Measurements from ENCODE around the gene NTM. TPM values are rescaled to one million over a fixed set of nuclear protein-coding genes. Genes with fewer than 3 reads are reported as not detected.

The NTM gene
- total RNA-seq, 4 donors from 2014 or later, result 0.78 to 1.1 (median 0.88) TPM; not detected in 1

DNA sequence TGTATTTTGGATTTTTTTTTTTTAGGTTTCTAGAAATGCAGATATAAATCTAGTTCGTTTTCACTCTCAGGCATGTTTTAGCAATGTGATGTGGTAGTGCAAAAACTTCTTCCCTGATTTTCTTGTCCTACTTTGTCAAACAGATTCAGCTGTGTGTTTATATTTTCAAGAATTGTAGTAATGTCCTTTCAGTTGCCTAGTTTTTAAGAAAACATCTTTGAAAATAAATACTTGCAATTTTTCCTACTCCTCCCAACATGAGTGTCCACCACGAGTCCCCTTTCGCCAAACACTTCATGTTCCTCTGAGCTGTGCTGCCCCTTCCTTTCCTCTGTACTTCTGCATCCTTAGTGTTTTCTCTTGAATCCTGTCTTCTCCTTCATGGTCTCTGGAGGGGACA, 686.9 kb downstream of the NTM start:
- Histone ChIP-seq H3K36me3 (no peaks in the 10 kb centered on the region), H3K4me1 (no peaks in the 10 kb centered on the region), H3K27ac (no peak overlapping the region), H3K4me3 (replicated peaks in 1 of 3) (no peak overlapping the region), H3K27me3 (no peaks in the 10 kb centered on the region), H3K9me3 (no peaks in the 10 kb centered on the region)
- no peak for DNase-seq
- no peak for TF ChIP-seq POLR2A (IDR thresholded peaks at IDR 0.05)
- TF ChIP-seq, protein P1, sequence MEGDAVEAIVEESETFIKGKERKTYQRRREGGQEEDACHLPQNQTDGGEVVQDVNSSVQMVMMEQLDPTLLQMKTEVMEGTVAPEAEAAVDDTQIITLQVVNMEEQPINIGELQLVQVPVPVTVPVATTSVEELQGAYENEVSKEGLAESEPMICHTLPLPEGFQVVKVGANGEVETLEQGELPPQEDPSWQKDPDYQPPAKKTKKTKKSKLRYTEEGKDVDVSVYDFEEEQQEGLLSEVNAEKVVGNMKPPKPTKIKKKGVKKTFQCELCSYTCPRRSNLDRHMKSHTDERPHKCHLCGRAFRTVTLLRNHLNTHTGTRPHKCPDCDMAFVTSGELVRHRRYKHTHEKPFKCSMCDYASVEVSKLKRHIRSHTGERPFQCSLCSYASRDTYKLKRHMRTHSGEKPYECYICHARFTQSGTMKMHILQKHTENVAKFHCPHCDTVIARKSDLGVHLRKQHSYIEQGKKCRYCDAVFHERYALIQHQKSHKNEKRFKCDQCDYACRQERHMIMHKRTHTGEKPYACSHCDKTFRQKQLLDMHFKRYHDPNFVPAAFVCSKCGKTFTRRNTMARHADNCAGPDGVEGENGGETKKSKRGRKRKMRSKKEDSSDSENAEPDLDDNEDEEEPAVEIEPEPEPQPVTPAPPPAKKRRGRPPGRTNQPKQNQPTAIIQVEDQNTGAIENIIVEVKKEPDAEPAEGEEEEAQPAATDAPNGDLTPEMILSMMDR (IDR thresholded peaks at IDR 0.05), result no peak
- 60 to 66% methylated on average over 3 of the region's 3 CpGs for WGBS, 2 donors
- intact Hi-C loops (cut with DNase I), result no loop called here

DNA sequence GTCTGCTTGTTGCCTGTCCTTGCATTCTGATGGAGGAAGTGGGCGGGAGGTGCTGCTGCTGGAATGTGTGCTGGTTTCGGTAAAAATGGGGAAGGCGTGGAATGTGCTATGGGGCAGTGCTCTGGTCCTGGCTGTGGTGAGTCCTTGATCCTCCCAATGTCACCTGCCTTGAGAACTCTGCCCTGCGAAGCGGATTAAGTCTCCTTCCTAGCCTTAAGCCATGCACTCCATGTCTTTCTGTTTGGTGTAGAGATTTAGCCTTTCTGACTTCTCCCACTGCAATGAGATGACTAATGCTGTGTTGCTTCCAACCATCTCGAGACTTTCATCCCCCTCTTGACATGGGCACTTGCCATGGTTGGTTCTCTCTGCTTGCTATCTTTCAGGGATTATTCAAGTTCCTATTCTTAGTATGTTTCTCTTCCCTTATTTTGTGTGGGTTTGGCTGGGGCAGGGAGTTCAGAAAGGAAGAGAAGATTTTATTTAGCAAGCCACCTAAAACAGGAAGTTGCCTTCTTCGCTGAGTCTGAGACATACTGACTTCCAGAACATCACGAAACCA, 687.9 kb downstream of the NTM start:
- no peak overlapping the region for H3K27ac ChIP-seq
- no peak overlapping the region for H3K4me3 ChIP-seq (replicated peaks in 1 of 3)
- H3K36me3 ChIP-seq, result no peaks in the 10 kb centered on the region
- no peaks in the 10 kb centered on the region for H3K4me1 ChIP-seq
- no peaks in the 10 kb centered on the region for H3K9me3 ChIP-seq
- no peak for DNase-seq
- no peaks in the 10 kb centered on the region for H3K27me3 ChIP-seq
- 78% methylated on average over 8 of the region's 8 CpGs for WGBS, 2 donors
- no peak for TF ChIP-seq POLR2A (IDR thresholded peaks at IDR 0.05)
- TF ChIP-seq, protein P1 (IDR thresholded peaks at IDR 0.05), result no peak
- intact Hi-C loops (cut with DNase I), result no loop called here

DNA sequence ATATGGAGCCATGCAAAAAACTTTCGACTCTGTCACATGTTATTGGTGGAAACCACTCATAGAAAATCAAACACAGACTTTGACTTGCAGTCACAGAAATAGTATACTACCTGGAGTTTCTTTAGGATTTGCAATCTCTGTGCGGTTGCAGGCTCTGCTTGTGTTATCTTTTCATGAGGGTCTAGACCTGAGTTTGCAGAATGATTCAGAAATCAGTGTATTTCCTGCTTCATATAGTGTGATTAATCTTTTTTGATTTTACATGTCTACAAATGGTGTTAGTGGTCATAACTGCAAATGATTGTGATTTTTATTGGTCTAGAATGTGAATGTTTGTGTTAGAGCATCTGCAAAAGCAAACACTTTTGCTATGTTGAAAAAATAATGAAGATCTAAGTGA, 690.2 kb downstream of the NTM start:
- H3K27ac ChIP-seq, result no peak overlapping the region
- intact Hi-C loops (cut with DNase I), result no loop called here
- no peaks in the 10 kb centered on the region for H3K4me1 ChIP-seq
- 56 to 61% methylated on average over 2 of the region's 2 CpGs for WGBS, 2 donors
- no peaks in the 10 kb centered on the region for H3K36me3 ChIP-seq
- no peaks in the 10 kb centered on the region for H3K27me3 ChIP-seq
- DNase-seq, result no peak
- TF ChIP-seq POLR2A (IDR thresholded peaks at IDR 0.05), result no peak
- TF ChIP-seq, protein P1 (IDR thresholded peaks at IDR 0.05), result no peak
- no peak overlapping the region for H3K4me3 ChIP-seq (replicated peaks in 1 of 3)
- H3K9me3 ChIP-seq, result no peaks in the 10 kb centered on the region

DNA sequence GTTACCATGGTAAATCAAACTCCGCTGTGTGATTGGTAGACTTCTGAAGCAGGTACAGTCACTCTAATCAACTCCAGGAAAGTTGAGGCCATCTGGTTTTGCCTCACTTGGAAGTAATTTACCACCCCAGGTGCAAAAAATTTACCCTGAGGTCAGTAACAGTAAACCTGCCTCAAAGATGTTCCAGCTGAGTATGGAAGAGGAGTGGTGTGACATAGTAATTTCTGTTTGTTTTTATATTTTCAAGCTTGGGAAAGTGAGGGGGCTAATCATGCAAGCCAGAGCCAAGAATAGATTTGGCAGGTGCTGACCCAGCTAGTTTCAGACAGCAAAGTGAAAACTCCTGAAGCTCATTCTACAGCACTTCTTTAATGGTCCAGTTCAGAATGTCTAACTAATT, 691.6 kb downstream of the NTM start:
- no peak for DNase-seq
- intact Hi-C loops (cut with DNase I), result no loop called here
- H3K4me1 ChIP-seq, result no peaks in the 10 kb centered on the region
- TF ChIP-seq, protein P1 (IDR thresholded peaks at IDR 0.05), result no peak
- TF ChIP-seq POLR2A (IDR thresholded peaks at IDR 0.05), result no peak
- WGBS, 2 donors, result 93 to 100% methylated on average over 1 of the region's 1 CpG
- H3K27me3 ChIP-seq, result no peaks in the 10 kb centered on the region
- no peaks in the 10 kb centered on the region for H3K36me3 ChIP-seq
- no peaks in the 10 kb centered on the region for H3K9me3 ChIP-seq
- H3K4me3 ChIP-seq (replicated peaks in 1 of 3), result no peak overlapping the region
- no peak overlapping the region for H3K27ac ChIP-seq

DNA sequence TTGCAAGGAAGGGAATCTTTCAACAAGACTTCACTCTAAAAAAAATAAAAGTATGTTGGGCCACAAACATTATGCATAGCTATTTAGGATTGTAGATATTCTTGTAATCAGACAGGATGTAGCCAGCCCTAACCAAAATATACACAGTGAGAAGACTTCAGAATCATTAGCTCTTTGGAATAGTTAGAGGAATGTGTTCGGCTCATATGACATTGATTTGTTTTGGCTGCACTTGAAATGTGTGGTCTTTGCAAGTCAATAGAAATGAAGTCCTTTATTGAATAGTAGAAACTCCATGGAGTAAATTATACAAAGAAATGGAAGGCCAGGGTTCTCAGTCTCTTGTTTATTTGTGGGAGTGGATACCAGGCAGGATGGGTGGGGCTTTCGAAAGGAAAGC, 692.1 kb downstream of the NTM start:
- no peaks in the 10 kb centered on the region for H3K4me1 ChIP-seq
- H3K9me3 ChIP-seq, result no peaks in the 10 kb centered on the region
- intact Hi-C loops (cut with DNase I), result no loop called here
- WGBS, 2 donors, result 75 to 80% methylated on average over 2 of the region's 2 CpGs
- H3K4me3 ChIP-seq (replicated peaks in 1 of 3), result no peak overlapping the region
- no peaks in the 10 kb centered on the region for H3K27me3 ChIP-seq
- no peak overlapping the region for H3K27ac ChIP-seq
- H3K36me3 ChIP-seq, result no peaks in the 10 kb centered on the region
- no peak for DNase-seq
- TF ChIP-seq, protein P1 (IDR thresholded peaks at IDR 0.05), result no peak
- TF ChIP-seq POLR2A (IDR thresholded peaks at IDR 0.05), result no peak
